ENCODE measurements around the gene GRK5. TPM values are rescaled to one million over a fixed set of nuclear protein-coding genes. Genes with fewer than 3 reads are reported as not detected.

Gene GRK5
- total RNA-seq, 1 donor from 2014 or later: 21.3 TPM

DNA sequence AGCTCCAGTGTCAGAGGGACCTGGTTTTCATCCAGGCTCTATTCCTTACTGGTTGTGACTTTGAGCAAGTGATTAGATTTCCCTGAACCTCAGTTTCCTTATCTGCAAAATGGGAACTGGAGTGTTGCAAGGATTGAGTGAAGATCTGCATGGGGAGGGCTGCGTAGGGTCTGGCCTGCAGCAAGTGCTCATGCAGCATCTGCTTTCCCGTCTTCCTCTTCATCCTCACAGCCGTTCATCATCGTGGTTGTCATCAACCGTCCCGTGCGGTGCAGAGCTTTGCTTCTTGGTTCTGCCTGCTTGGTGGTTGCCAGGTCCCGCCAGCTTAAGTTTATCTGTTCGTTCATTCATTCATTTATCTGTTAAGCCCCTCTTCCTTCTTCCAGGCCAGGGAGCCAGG is 135.0 kb downstream of the GRK5 start:
- Mint-ChIP-seq H3K27ac (no peak overlapping the region), H3K4me3 (no peak overlapping the region), H3K27me3 (no peaks in the 10 kb centered on the region), H3K4me1 (peaks cover 24% of the 10 kb centered on the region), H3K36me3 (ENCODE audit: low read depth) (peaks cover 48% of the 10 kb centered on the region), H3K9me3 (no peaks in the 10 kb centered on the region)
- intact Hi-C loops (cut with micrococcal nuclease): no loop called here
- DNase-seq: no peak
- no peak for ATAC-seq (ENCODE audit: low read depth)
- ChIA-PET CTCF (no interaction called here), POLR2A (no interaction called here)
- TF ChIP-seq, protein P1, sequence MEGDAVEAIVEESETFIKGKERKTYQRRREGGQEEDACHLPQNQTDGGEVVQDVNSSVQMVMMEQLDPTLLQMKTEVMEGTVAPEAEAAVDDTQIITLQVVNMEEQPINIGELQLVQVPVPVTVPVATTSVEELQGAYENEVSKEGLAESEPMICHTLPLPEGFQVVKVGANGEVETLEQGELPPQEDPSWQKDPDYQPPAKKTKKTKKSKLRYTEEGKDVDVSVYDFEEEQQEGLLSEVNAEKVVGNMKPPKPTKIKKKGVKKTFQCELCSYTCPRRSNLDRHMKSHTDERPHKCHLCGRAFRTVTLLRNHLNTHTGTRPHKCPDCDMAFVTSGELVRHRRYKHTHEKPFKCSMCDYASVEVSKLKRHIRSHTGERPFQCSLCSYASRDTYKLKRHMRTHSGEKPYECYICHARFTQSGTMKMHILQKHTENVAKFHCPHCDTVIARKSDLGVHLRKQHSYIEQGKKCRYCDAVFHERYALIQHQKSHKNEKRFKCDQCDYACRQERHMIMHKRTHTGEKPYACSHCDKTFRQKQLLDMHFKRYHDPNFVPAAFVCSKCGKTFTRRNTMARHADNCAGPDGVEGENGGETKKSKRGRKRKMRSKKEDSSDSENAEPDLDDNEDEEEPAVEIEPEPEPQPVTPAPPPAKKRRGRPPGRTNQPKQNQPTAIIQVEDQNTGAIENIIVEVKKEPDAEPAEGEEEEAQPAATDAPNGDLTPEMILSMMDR (IDR thresholded peaks at IDR 0.05): no peak

DNA sequence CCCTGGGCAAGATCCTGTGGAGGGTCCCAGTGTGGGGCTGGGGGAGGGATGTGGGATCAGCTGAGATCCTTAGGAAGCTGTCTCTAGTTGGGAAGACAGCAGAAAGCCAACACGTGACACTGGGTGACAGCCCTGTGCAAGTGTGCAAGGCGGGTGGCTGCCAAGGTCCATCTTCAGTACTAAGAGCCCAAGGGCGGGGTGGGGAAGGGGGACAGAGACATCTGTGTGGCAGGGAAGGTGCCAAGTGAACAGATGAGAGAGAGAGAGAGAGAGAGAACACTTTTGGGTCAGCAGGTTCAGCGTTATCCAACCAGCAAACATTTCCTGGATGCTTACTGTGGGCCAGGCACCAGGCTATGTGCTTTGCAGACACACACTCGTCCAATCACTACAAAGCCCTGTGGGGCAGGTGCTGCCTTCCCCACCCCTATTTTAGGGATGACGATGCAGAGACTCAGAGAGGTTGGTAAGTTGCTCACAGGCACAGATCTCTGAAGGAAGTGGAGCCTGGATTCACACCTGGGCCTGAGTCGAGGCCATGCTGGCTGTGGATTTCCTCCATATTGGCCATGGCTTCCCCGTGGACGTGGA is 135.7 kb downstream of the GRK5 start:
- H3K9me3 Mint-ChIP-seq: no peaks in the 10 kb centered on the region
- intact Hi-C loops (cut with micrococcal nuclease): no loop called here
- POLR2A ChIA-PET: no interaction called here
- H3K27me3 Mint-ChIP-seq: no peaks in the 10 kb centered on the region
- CTCF ChIA-PET: no interaction called here
- peaks cover 24% of the 10 kb centered on the region for H3K4me1 Mint-ChIP-seq
- H3K4me3 Mint-ChIP-seq: no peak overlapping the region
- H3K36me3 Mint-ChIP-seq (ENCODE audit: low read depth): peaks cover 51% of the 10 kb centered on the region
- ATAC-seq (ENCODE audit: low read depth): no peak
- TF ChIP-seq, protein P1 (IDR thresholded peaks at IDR 0.05): no peak
- no peak overlapping the region for H3K27ac Mint-ChIP-seq
- no peak for DNase-seq

DNA sequence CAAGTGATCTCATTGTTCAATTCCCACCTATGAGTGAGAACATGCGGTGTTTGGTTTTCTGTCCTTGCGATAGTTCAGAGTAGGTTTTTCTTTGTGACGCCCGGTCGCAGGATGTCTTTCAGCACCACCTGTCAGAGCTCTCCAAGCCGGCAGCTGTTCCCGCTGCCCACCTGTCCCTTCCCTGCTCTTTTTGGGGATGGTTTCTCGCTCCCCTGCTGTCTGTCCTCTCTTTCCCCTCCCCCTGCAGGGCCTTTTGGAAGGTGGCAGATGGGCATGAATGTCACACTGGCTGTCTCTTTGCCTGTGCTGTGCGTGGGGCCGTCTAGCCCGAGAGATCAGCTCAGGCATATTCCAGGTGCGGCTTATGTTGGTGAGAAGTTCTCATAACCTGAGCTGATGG is 137.0 kb downstream of the GRK5 start:
- CTCF ChIA-PET: interaction anchor here (1.0 kb wide), 1 partner anchor 138 kb away, joined by 3 read pairs; no protein-coding TSS in a partner anchor
- Mint-ChIP-seq H3K4me1 (peaks cover 24% of the 10 kb centered on the region), H3K4me3 (no peak overlapping the region), H3K27me3 (no peaks in the 10 kb centered on the region), H3K36me3 (ENCODE audit: low read depth) (peaks cover 55% of the 10 kb centered on the region), H3K9me3 (no peaks in the 10 kb centered on the region), H3K27ac (no peak overlapping the region)
- POLR2A ChIA-PET: no interaction called here
- TF ChIP-seq, protein P1 (IDR thresholded peaks at IDR 0.05): no peak
- intact Hi-C loops (cut with micrococcal nuclease): no loop called here
- no peak for DNase-seq
- ATAC-seq (ENCODE audit: low read depth): no peak

GRCh38 chr10:119346095-119346832 is 138.9 kb downstream of the GRK5 start:
- Mint-ChIP-seq H3K9me3 (peaks cover under 1% of the 10 kb centered on the region), H3K27me3 (no peaks in the 10 kb centered on the region), H3K4me1 (peaks cover 19% of the 10 kb centered on the region), H3K4me3 (no peak overlapping the region), H3K27ac (no peak overlapping the region), H3K36me3 (ENCODE audit: low read depth) (peaks cover 62% of the 10 kb centered on the region)
- no peak for ATAC-seq (ENCODE audit: low read depth)
- CTCF ChIA-PET: no interaction called here
- intact Hi-C loops (cut with micrococcal nuclease): no loop called here
- no peak for DNase-seq
- TF ChIP-seq, protein P1 (IDR thresholded peaks at IDR 0.05): no peak
- POLR2A ChIA-PET: no interaction called here

GRCh38 chr10:119347181-119347974 is 140.0 kb downstream of the GRK5 start:
- H3K9me3 Mint-ChIP-seq: peaks cover 4% of the 10 kb centered on the region
- CTCF ChIA-PET: no interaction called here
- peaks cover 65% of the 10 kb centered on the region for H3K36me3 Mint-ChIP-seq (ENCODE audit: low read depth)
- H3K4me3 Mint-ChIP-seq: no peak overlapping the region
- ATAC-seq (ENCODE audit: low read depth) (no peak), DNase-seq (no peak)
- peaks cover 14% of the 10 kb centered on the region for H3K4me1 Mint-ChIP-seq
- no peaks in the 10 kb centered on the region for H3K27me3 Mint-ChIP-seq
- intact Hi-C loops (cut with micrococcal nuclease): no loop called here
- TF ChIP-seq, protein P1 (IDR thresholded peaks at IDR 0.05): no peak
- H3K27ac Mint-ChIP-seq: no peak overlapping the region
- POLR2A ChIA-PET: no interaction called here

Measured in activated B cell treated with CpG ODN at 0.5 μM for 24 hours (primary cell).